ENCODE measurements around the gene GNG12.
A peak's percentile ranks its signal among the peaks of the same experiment; 100 is the strongest.

The GNG12 gene

GRCh38 chr1:67785847-67786753 is 47.2 kb downstream of the GNG12 start:
- DNase-seq (ENCODE audit: low read depth): no peak

GRCh38 chr1:67784545-67785186 is 48.6 kb downstream of the GNG12 start:
- no peak for DNase-seq (ENCODE audit: low read depth)

GRCh38 chr1:67780637-67781036 is 52.6 kb downstream of the GNG12 start:
- DNase-seq (ENCODE audit: low read depth): no peak

- DNase-seq (ENCODE audit: low read depth): no peak
Measured at GRCh38 chr1:67777440-67777839, 55.8 kb downstream of the GNG12 start.

DNA sequence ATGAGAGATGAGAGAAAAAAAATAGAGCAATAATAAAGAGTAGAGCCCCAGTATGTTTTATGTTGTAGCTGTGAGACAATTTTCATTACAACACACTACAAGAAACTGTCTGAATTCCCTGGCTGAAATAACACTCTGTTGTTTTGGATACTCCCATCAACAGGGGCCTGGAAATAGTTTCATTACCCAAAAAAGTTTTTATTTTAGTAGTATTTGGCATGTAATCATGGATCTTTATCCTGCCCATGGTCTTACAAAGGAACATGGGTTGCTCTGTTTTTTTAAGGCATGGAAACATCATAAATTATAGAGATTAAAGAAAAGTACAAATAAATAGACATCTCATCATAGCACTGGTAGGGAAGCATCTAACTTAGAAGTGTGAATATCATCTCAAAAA is 56.3 kb downstream of the GNG12 start:
- no peak for DNase-seq (ENCODE audit: low read depth)

DNA sequence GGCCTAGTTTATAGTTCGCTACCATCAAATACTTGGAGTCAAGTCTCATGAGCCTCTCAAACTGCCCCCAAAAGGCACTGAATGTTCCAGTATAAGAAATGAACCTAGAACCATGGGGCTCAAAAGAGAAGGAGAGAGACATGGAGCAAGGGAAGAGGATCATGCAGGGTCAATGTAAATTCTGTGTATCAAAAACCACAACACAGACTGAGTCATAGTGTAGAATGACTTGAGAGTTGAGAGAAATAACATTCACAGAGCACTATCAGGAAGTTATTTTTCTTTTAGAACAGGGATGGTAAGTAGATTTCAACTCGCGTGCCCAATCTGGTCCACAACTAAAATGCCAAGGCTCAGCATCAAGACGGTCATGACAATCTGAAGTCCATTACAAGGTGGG is 59.8 kb downstream of the GNG12 start:
- DNase-seq (ENCODE audit: low read depth): no peak

- DNase-seq (ENCODE audit: low read depth): no peak
Measured at GRCh38 chr1:67771749-67772148, 61.5 kb downstream of the GNG12 start.

GRCh38 chr1:67771152-67771551 is 62.1 kb downstream of the GNG12 start:
- DNase-seq (ENCODE audit: low read depth): no peak

DNA sequence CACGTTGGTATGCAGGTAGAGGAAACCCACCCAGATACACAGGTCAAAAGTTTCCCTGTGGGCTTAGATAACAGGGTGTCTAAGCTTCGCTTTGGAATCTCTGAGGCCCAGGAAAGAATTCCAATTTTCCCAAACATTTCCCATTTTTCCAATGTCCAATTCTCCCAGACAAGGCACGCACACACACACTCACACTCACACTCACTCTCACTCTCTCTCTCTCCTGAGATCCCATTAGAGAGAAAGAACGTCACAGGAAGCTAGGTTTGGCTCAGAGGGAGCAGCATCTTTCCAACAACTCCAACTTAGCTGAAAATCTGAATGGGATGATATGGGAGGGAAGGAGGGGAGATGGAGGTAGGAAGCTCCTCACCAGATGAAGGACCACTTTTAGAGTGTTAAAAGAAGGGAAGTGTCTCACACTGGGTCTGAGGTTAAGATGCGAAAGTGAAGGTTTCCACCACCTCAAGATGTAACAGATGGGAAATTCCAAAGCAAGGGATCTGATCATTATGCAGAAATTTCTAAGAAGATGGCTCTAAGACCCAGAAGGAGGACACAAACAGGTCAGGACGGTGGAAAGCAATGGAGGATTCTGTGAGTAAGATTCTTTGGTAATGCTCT is 63.5 kb downstream of the GNG12 start:
- no peak for DNase-seq (ENCODE audit: low read depth)

DNA sequence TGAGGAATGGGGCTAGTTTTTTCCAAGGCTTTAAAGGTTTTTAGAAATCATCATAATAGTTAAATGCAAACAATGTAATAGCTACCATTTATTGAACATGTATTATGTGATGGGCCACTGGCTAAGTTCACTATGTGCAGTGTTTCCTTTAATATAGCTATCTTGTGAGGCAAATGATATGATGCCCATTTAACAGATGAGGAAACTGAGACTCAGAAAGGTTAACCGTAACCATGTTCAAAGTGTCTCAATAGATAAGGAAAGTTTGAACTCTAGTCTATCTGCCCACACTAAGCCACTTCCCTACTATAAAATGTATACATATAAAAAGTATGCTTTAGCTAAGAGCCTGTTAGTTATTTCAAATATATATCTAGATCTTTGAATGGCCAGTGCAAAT is 64.8 kb downstream of the GNG12 start:
- DNase-seq (ENCODE audit: low read depth): no peak

DNA sequence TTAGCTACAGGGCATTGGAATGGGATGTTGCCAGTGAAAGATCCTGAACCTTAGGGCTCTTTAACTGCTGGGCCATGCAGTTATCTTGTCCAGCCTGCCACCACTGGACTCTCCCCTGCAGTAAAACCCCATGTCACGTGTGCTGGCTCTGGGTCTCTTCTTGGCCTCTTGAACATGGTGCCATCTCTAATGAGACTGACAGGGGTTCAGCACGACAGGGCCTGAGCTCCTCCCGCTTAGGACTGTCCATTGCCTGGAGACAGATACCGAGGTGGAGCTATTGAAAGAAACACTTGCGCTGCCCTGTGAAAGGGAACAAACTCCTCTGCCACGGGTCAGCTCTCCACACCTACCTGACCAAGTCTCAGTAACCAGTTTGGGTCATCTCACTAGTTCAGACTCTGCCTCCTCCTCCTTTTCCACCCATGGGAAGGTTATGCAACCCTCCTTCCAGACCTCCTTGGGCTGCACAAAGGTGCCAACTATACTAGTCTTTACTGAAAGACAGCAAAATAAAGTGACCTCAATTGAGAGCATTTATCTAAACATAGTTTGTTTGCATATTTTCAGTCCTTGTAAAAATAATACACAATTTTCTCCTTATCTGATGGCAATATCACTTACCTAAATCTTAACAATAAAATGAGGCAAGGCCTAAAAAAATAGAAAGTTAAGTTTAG is 66.0 kb downstream of the GNG12 start:
- DNase-seq (ENCODE audit: low read depth): no peak

GRCh38 chr1:67766141-67766978 is 66.9 kb downstream of the GNG12 start:
- peak; percentile 63 for DNase-seq (ENCODE audit: low read depth)

- DNase-seq (ENCODE audit: low read depth): no peak
Measured at GRCh38 chr1:67764633-67765032, 68.6 kb downstream of the GNG12 start.

GRCh38 chr1:67761730-67762129 is 71.5 kb downstream of the GNG12 start:
- DNase-seq (ENCODE audit: low read depth): no peak

GRCh38 chr1:67761091-67761490 is 72.2 kb downstream of the GNG12 start:
- DNase-seq (ENCODE audit: low read depth): no peak

DNA sequence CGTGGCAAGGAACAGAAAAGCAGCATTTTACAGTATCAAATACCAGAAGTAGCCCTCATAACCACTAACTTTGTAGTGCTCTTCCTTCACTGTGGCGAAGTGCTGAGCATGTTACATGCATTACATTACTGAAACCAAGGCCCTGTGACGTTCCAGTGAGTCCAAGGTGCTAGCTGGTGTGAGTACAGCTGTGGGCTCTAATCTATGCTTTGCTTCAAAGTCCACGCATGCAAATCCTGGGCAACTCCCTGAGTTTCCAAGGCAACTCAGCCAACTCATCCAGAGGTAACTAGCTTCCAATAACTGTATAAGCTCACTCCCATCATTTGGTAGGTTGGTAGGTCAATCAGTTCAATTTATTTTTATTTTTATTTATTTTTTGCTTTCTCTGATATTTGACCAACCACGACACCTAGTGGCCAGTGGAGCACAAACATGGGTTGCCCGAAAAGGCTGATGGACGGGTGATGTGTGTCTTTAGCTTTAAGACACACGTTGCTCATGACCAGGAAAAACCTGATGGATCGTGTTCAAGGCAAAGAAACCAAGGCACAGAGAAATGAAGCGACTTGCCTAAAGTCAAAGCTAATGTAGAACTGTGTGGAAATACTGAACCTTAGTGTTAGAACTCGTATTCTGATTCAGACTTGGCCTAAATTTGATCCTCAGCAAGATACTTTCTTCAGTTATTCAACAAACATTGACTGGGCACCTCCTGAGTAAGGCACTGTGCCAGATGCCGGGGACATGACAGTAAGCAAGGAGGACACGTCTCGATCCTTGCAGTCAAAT is 73.0 kb downstream of the GNG12 start:
- DNase-seq (ENCODE audit: low read depth): peak; percentile 55

DNA sequence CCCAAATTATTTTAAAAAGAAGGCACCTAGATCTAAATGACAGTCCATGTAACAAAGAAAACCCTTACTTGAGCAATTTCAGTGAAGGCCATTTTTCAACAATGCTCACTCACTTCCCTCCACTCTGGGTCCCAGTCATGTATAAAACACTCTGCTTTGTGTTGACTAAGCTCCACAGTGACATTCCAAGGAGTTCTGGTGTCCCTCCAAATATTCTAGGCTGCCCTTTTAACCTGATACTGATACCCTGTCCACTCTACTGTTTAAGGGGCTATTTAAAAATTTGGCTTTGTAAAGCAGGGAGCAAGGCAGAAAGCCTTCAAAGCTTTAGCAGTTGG is 73.6 kb downstream of the GNG12 start:
- DNase-seq (ENCODE audit: low read depth): no peak

- DNase-seq (ENCODE audit: low read depth): no peak
Measured at GRCh38 chr1:67759066-67759465, 74.2 kb downstream of the GNG12 start.

- DNase-seq (ENCODE audit: low read depth): no peak
Measured at GRCh38 chr1:67755619-67756018, 77.6 kb downstream of the GNG12 start.

- no peak for DNase-seq (ENCODE audit: low read depth)
Measured at GRCh38 chr1:67755160-67755559, 78.1 kb downstream of the GNG12 start.

DNA sequence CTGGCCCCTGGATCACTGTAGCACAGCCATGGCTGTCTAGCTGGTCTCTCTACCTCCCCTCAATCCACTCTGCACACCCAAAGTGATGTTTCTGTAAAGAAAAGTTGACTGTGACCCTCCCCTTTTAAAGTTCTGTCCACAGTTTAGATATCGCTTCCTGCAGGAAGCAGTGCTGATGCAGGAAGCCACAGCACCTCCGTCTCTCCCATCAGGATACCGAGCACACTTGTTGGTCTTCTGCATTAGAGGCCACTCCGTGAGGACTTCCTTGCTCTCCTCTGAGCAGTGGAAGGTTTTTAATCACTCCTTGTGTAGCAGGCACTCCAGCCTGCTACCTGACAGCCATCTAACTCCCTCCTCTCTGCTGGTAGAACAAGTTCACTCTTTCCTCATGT is 78.7 kb downstream of the GNG12 start:
- DNase-seq (ENCODE audit: low read depth): no peak
